Measurements from ENCODE around the gene GABPA. TPM values are rescaled to one million over a fixed set of nuclear protein-coding genes. Genes with fewer than 3 reads are reported as not detected.

The GABPA gene
- total RNA-seq, 1 experiment from 2014 or later = 20.4 TPM

- Histone ChIP-seq H3K23ac (ENCODE audit: insufficient read length, low read depth, low read length) (no peak overlapping the region), H3K4ac (ENCODE audit: low read depth, low read length) (no peak overlapping the region), H3K23me2 (ENCODE audit: insufficient read length, low read depth, low read length, poor library complexity, severe bottlenecking) (no peaks in the 10 kb centered on the region), H2BK15ac (ENCODE audit: low read depth, low read length) (no peak overlapping the region), H3T11ph (ENCODE audit: low read length) (no peak overlapping the region), H3K14ac (ENCODE audit: insufficient read depth, low read length) (no peak overlapping the region), H3K27ac (ENCODE audit: insufficient read length, low read depth, low read length) (no peak overlapping the region), H3K79me2 (ENCODE audit: insufficient read depth, low read length) (no peaks in the 10 kb centered on the region), H4K91ac (ENCODE audit: insufficient read length, low read depth, low read length) (no peak overlapping the region), H2AK5ac (ENCODE audit: insufficient read length, low read length) (no peak overlapping the region), H3K4me2 (ENCODE audit: insufficient read depth, insufficient read length, low read length) (no peak overlapping the region), H3K9me3 (ENCODE audit: control insufficient read depth, low read depth, low read length) (no peaks in the 10 kb centered on the region), H4K8ac (replicated peaks; ENCODE audit: insufficient read length, low read depth, low read length) (no peak overlapping the region), H3K79me1 (ENCODE audit: insufficient read depth, low read depth, low read length, poor library complexity, severe bottlenecking) (no peaks in the 10 kb centered on the region), H3K56ac (ENCODE audit: insufficient read length, low read depth, low read length) (no peak overlapping the region), H3K27me3 (ENCODE audit: insufficient read depth, low read length) (no peaks in the 10 kb centered on the region), H2AFZ (ENCODE audit: low read length) (no peak overlapping the region), H2BK5ac (ENCODE audit: insufficient read length, low read length) (no peak overlapping the region), H2BK12ac (ENCODE audit: insufficient read length, low read depth, low read length) (no peak overlapping the region), H3K18ac (ENCODE audit: insufficient read length, low read depth, low read length) (no peak overlapping the region), H3K4me1 (ENCODE audit: insufficient read depth, low read length) (no peaks in the 10 kb centered on the region), H2BK20ac (ENCODE audit: low read depth, low read length, poor library complexity, severe bottlenecking) (no peak overlapping the region), H4K20me1 (ENCODE audit: control insufficient read depth, insufficient read depth, insufficient read length) (no peaks in the 10 kb centered on the region), H3K9ac (ENCODE audit: extremely low read depth, insufficient read length, low read length) (no peak overlapping the region), H2BK120ac (ENCODE audit: low read depth, low read length, poor library complexity, severe bottlenecking) (no peak overlapping the region), H4K5ac (ENCODE audit: insufficient read length, low read depth, low read length) (no peak overlapping the region)
- no peak for DNase-seq
- Mint-ChIP-seq H3K4me1 (peaks cover 13% of the 10 kb centered on the region in 2 experiments), H3K36me3 (ENCODE audit: insufficient read depth in 1 of 3, low read depth in 3 of 3) (peaks cover 0 to 14% (median 13%) of the 10 kb centered on the region in 3 experiments), H3K9me3 (no peaks in the 10 kb centered on the region), H3K27me3 (ENCODE audit: low read depth) (no peaks in the 10 kb centered on the region; the same call in 1 of the 2 replicates), H3K4me3 (no peak overlapping the region), H3K27ac (peak overlapping the region in 2 of 3 experiments; percentile 69 to 84; a peak in 4 of 7 replicates)
- TF ChIP-seq CTCF (conservative IDR thresholded peaks at IDR 0.05) = no peak
- no CpG with 5 or more reads among the region's 5 CpGs for WGBS (ENCODE audit: extremely low coverage, insufficient read length, low lambda C conversion rate)
These were observed 17.2 kb upstream of the GABPA start for GRCh38 chr21:25717491-25718147.

Measured in H9 (cell line).